ENCODE data around the gene GIMAP7. TPM values are rescaled to one million over a fixed set of nuclear protein-coding genes. Genes with fewer than 3 reads are reported as not detected.
"Not testable (repeated sequence)": the region's sequence is repeated elsewhere in the genome, so short reads cannot be mapped to it uniquely, and the experiment has no call there.

Gene GIMAP7
- total RNA-seq, 2 donors from 2014 or later: 50.5 to 60.4 TPM

- Mint-ChIP-seq H3K4me3 (peak overlapping the region; percentile 74), H3K4me1 (ENCODE audit: low read depth in 2 of 2) (peaks cover 49 to 56% of the 10 kb centered on the region in 2 donors), H3K27ac (peak overlapping the region; percentile 92 to 95)
- not testable (repeated sequence) for DNase-seq (ENCODE audit: low spot score); H3K9me3 Mint-ChIP-seq; H3K27me3 Mint-ChIP-seq; ATAC-seq; H3K36me3 Mint-ChIP-seq
Observed at GRCh38 chr7:150484071-150484470, 30.6 kb upstream of the GIMAP7 start.

- peaks cover 12% of the 10 kb centered on the region for H3K36me3 Mint-ChIP-seq
- H3K4me1 Mint-ChIP-seq (ENCODE audit: low read depth in 2 of 2): peaks cover 32 to 36% of the 10 kb centered on the region in 2 donors
- ATAC-seq: no peak
Observed at GRCh38 chr7:150487625-150488024, 27.0 kb upstream of the GIMAP7 start.

GRCh38 chr7:150489782-150490181 lies 24.9 kb upstream of the GIMAP7 start:
- peaks cover 14 to 15% of the 10 kb centered on the region in 2 donors for H3K4me1 Mint-ChIP-seq (ENCODE audit: low read depth in 2 of 2)
- H3K4me3 Mint-ChIP-seq: no peak overlapping the region
- ATAC-seq (no peak), DNase-seq (ENCODE audit: low spot score) (no peak)
- H3K36me3 Mint-ChIP-seq: peaks cover 12% of the 10 kb centered on the region
- H3K27ac Mint-ChIP-seq: no peak overlapping the region
- H3K27me3 Mint-ChIP-seq: no peaks in the 10 kb centered on the region
- no peaks in the 10 kb centered on the region for H3K9me3 Mint-ChIP-seq

More at GRCh38 chr7:150487625-150488024, 27.0 kb upstream of the GIMAP7 start:
- H3K4me3 Mint-ChIP-seq: no peak overlapping the region
- DNase-seq (ENCODE audit: low spot score): no peak
- H3K27me3 Mint-ChIP-seq: no peaks in the 10 kb centered on the region
- H3K27ac Mint-ChIP-seq: peak overlapping the region in 1 of 2 donors; percentile 62
- no peaks in the 10 kb centered on the region for H3K9me3 Mint-ChIP-seq

GRCh38 chr7:150493442-150493841 lies 21.2 kb upstream of the GIMAP7 start:
- H3K4me1 Mint-ChIP-seq (ENCODE audit: low read depth in 2 of 2): peaks cover 10 to 16% of the 10 kb centered on the region in 2 donors
- ATAC-seq: not testable (repeated sequence)

GRCh38 chr7:150502519-150502918 lies 12.2 kb upstream of the GIMAP7 start:
- DNase-seq (ENCODE audit: low spot score) (no peak), ATAC-seq (peak; percentile 77 to 92)
- peak overlapping the region; percentile 89 to 90 for H3K27ac Mint-ChIP-seq
- peak overlapping the region; percentile 74 for H3K4me3 Mint-ChIP-seq
- peaks cover 51 to 63% of the 10 kb centered on the region in 2 donors for H3K4me1 Mint-ChIP-seq (ENCODE audit: low read depth in 2 of 2)
- no peaks in the 10 kb centered on the region for H3K27me3 Mint-ChIP-seq
- H3K36me3 Mint-ChIP-seq: peaks cover 30% of the 10 kb centered on the region
- peaks cover 28% of the 10 kb centered on the region for H3K9me3 Mint-ChIP-seq

More at GRCh38 chr7:150493442-150493841, 21.2 kb upstream of the GIMAP7 start:
- H3K27me3 Mint-ChIP-seq; H3K27ac Mint-ChIP-seq; DNase-seq (ENCODE audit: low spot score); H3K9me3 Mint-ChIP-seq; H3K4me3 Mint-ChIP-seq: not testable (repeated sequence)
- peaks cover 28% of the 10 kb centered on the region for H3K36me3 Mint-ChIP-seq

- ATAC-seq (no peak), DNase-seq (ENCODE audit: low spot score) (no peak)
- Mint-ChIP-seq H3K4me3 (peak overlapping the region; percentile 74), H3K9me3 (peaks cover 26% of the 10 kb centered on the region), H3K27me3 (no peaks in the 10 kb centered on the region), H3K4me1 (ENCODE audit: low read depth in 2 of 2) (peaks cover 57 to 67% of the 10 kb centered on the region in 2 donors), H3K36me3 (peaks cover 24% of the 10 kb centered on the region), H3K27ac (peak overlapping the region; percentile 89 to 90)
Observed at GRCh38 chr7:150503155-150503554, 11.5 kb upstream of the GIMAP7 start.

GRCh38 chr7:150503581-150503980 lies 11.1 kb upstream of the GIMAP7 start:
- peaks cover 62 to 70% of the 10 kb centered on the region in 2 donors for H3K4me1 Mint-ChIP-seq (ENCODE audit: low read depth in 2 of 2)
- H3K27ac Mint-ChIP-seq: peak overlapping the region; percentile 89 to 90
- peak overlapping the region; percentile 35 for H3K4me3 Mint-ChIP-seq
- ATAC-seq (no peak), DNase-seq (ENCODE audit: low spot score) (no peak)
- H3K9me3 Mint-ChIP-seq: peaks cover 24% of the 10 kb centered on the region
- peaks cover 19% of the 10 kb centered on the region for H3K36me3 Mint-ChIP-seq
- no peaks in the 10 kb centered on the region for H3K27me3 Mint-ChIP-seq

GRCh38 chr7:150507947-150508602 lies 6.6 kb upstream of the GIMAP7 start:
- ATAC-seq: peak in 1 of 2 donors; percentile 52
- peaks cover 18% of the 10 kb centered on the region for H3K36me3 Mint-ChIP-seq

GRCh38 chr7:150511048-150511447 lies 3.6 kb upstream of the GIMAP7 start:
- peak overlapping the region; percentile 91 to 93 for H3K27ac Mint-ChIP-seq
- no peaks in the 10 kb centered on the region for H3K27me3 Mint-ChIP-seq
- H3K4me1 Mint-ChIP-seq (ENCODE audit: low read depth in 2 of 2): peaks cover 65 to 71% of the 10 kb centered on the region in 2 donors
- H3K9me3 Mint-ChIP-seq: peaks cover 8% of the 10 kb centered on the region
- H3K4me3 Mint-ChIP-seq: peak overlapping the region; percentile 51
- ATAC-seq (no peak), DNase-seq (ENCODE audit: low spot score) (no peak)
- peaks cover 18% of the 10 kb centered on the region for H3K36me3 Mint-ChIP-seq

More at GRCh38 chr7:150507947-150508602, 6.6 kb upstream of the GIMAP7 start:
- Mint-ChIP-seq H3K27ac (peak overlapping the region; percentile 61 to 93), H3K9me3 (peaks cover 13% of the 10 kb centered on the region), H3K4me3 (peak overlapping the region; percentile 47), H3K4me1 (ENCODE audit: low read depth in 2 of 2) (peaks cover 74 to 86% of the 10 kb centered on the region in 2 donors), H3K27me3 (no peaks in the 10 kb centered on the region)
- DNase-seq (ENCODE audit: low spot score): no peak

- H3K27me3 Mint-ChIP-seq: no peaks in the 10 kb centered on the region
- peaks cover 56 to 62% of the 10 kb centered on the region in 2 donors for H3K4me1 Mint-ChIP-seq (ENCODE audit: low read depth in 2 of 2)
- H3K36me3 Mint-ChIP-seq: peaks cover 35% of the 10 kb centered on the region
- peaks cover 5% of the 10 kb centered on the region for H3K9me3 Mint-ChIP-seq
- peak overlapping the region; percentile 91 to 93 for H3K27ac Mint-ChIP-seq
- H3K4me3 Mint-ChIP-seq: peak overlapping the region; percentile 98
- DNase-seq (ENCODE audit: low spot score): no peak
- ATAC-seq: no peak
Observed at GRCh38 chr7:150513758-150514157, 914 bp upstream of the GIMAP7 start.

GRCh38 chr7:150515248-150516147 lies 826 bp downstream of the GIMAP7 start:
- Mint-ChIP-seq H3K4me1 (ENCODE audit: low read depth in 2 of 2) (peaks cover 56 to 59% of the 10 kb centered on the region in 2 donors), H3K36me3 (peaks cover 38% of the 10 kb centered on the region), H3K4me3 (peak overlapping the region; percentile 98), H3K9me3 (peaks cover 8% of the 10 kb centered on the region), H3K27me3 (no peaks in the 10 kb centered on the region), H3K27ac (peak overlapping the region; percentile 91 to 93)
- no peak for DNase-seq (ENCODE audit: low spot score)
- peak; percentile 37 to 61 for ATAC-seq

GRCh38 chr7:150516956-150517745 lies 2.5 kb downstream of the GIMAP7 start:
- H3K4me1 Mint-ChIP-seq (ENCODE audit: low read depth in 2 of 2): peaks cover 45 to 53% of the 10 kb centered on the region in 2 donors
- ATAC-seq (no peak), DNase-seq (ENCODE audit: low spot score) (no peak)
- peaks cover 4% of the 10 kb centered on the region for H3K9me3 Mint-ChIP-seq
- no peaks in the 10 kb centered on the region for H3K27me3 Mint-ChIP-seq
- H3K36me3 Mint-ChIP-seq: peaks cover 41% of the 10 kb centered on the region
- peak overlapping the region; percentile 91 to 93 for H3K27ac Mint-ChIP-seq
- peak overlapping the region; percentile 98 for H3K4me3 Mint-ChIP-seq

GRCh38 chr7:150519310-150519709 lies 4.6 kb downstream of the GIMAP7 start:
- Mint-ChIP-seq H3K36me3 (peaks cover 42% of the 10 kb centered on the region), H3K27ac (peak overlapping the region; percentile 91 to 93), H3K4me3 (peak overlapping the region; percentile 98), H3K27me3 (no peaks in the 10 kb centered on the region), H3K4me1 (ENCODE audit: low read depth in 2 of 2) (peaks cover 30 to 43% of the 10 kb centered on the region in 2 donors), H3K9me3 (peaks cover 4% of the 10 kb centered on the region)
- DNase-seq (ENCODE audit: low spot score) (no peak), ATAC-seq (no peak)
